Measurements from ENCODE around the gene SMC4.

SMC4 gene

DNA sequence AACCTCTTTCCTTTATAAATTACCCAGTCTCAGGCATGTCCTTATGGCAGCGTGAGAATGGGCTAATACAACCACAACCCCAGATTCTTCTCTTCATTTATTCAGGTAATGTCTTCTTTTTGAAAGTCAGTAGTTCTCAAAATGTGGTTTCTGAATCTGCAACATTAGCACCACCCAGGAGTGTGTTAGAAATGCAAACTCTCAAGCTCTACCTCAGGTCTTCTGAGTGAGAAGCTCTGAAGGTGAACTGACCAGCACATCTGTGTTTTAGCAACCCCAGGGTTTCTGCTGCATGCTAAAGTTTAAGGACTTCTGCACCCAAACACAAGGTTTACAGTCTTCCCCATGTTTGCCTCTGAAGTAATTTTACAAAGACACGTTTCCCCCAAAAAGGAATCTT is 72.4 kb downstream of the SMC4 start:
- Histone ChIP-seq H3K4me3 (ENCODE audit: low read length) (no peak overlapping the region), H3K79me2 (ENCODE audit: low read length) (no peaks in the 10 kb centered on the region), H3K27ac (ENCODE audit: low read length) (no peak overlapping the region), H4K20me1 (ENCODE audit: insufficient read depth, low read length) (no peaks in the 10 kb centered on the region), H3K9me3 (ENCODE audit: insufficient read depth, low read length) (0 out of 2 replicates have a peak, but pooled peaks cover 8% of the 10 kb centered on the region), H3K4me2 (ENCODE audit: low read length) (no peak overlapping the region), H3K9ac (ENCODE audit: low read length) (no peak overlapping the region), H2AFZ (ENCODE audit: low read depth, low read length) (no peak overlapping the region), H3K36me3 (replicated peaks; ENCODE audit: low read depth, low read length) (no peaks in the 10 kb centered on the region), H3K27me3 (ENCODE audit: low read depth, low read length) (no peaks in the 10 kb centered on the region), H3K4me1 (ENCODE audit: low read length) (no peaks in the 10 kb centered on the region)
- no peak for TF ChIP-seq EZH2phosphoT487 (IDR thresholded peaks at IDR 0.05; ENCODE audit: low read depth)
- TF ChIP-seq, protein P1, sequence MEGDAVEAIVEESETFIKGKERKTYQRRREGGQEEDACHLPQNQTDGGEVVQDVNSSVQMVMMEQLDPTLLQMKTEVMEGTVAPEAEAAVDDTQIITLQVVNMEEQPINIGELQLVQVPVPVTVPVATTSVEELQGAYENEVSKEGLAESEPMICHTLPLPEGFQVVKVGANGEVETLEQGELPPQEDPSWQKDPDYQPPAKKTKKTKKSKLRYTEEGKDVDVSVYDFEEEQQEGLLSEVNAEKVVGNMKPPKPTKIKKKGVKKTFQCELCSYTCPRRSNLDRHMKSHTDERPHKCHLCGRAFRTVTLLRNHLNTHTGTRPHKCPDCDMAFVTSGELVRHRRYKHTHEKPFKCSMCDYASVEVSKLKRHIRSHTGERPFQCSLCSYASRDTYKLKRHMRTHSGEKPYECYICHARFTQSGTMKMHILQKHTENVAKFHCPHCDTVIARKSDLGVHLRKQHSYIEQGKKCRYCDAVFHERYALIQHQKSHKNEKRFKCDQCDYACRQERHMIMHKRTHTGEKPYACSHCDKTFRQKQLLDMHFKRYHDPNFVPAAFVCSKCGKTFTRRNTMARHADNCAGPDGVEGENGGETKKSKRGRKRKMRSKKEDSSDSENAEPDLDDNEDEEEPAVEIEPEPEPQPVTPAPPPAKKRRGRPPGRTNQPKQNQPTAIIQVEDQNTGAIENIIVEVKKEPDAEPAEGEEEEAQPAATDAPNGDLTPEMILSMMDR (IDR thresholded peaks at IDR 0.05; ENCODE audit: low read depth, low read length) = no peak

DNA sequence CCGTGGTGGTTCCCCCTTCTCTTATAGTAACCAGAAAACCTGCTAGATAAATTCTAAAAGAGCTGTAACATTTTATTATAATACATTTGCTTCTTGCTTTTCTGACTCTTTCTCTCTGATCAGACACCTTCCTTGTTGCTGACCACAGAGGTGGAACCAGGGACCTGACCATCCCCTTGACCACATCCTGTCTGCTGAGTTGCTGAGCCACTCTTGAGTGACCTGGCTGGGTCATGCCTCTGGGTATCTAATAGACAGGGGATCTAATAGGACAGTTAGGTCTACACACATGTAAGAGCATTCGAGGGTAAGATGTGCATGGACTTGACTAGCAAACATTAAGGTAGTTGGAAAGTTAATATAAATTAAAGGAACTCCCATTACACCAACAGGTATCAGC is 72.9 kb downstream of the SMC4 start:
- H3K4me3 ChIP-seq (ENCODE audit: low read length) = no peak overlapping the region

DNA sequence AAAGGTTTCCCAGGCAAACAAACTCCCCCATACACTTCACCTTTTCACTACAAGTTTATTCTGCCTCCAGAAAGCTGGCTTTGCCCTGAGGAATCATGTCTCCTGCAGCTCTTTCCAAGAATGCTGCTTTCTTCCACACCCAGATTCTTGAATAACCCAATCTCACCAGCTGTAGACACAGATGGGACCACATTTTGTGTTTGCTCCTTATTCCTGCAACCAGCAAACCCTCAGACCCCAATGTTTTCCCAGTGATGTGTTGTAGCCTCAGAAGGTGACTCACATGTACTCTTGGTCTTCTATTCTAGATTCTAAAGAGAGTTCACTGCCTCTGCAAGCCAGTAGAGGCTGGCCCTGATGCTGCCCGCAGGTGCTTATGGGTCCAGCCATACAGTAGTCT is 73.8 kb downstream of the SMC4 start:
- H3K9me3 ChIP-seq (ENCODE audit: insufficient read depth, low read length) = 0 out of 2 replicates have a peak, but pooled peaks cover 8% of the 10 kb centered on the region
- TF ChIP-seq, protein P1 (IDR thresholded peaks at IDR 0.05; ENCODE audit: low read depth, low read length) = no peak
- no peak for TF ChIP-seq EZH2phosphoT487 (IDR thresholded peaks at IDR 0.05; ENCODE audit: low read depth)
- H3K4me1 ChIP-seq (ENCODE audit: low read length) = no peaks in the 10 kb centered on the region
- no peak overlapping the region for H3K9ac ChIP-seq (ENCODE audit: low read length)
- no peaks in the 10 kb centered on the region for H4K20me1 ChIP-seq (ENCODE audit: insufficient read depth, low read length)
- H3K27ac ChIP-seq (ENCODE audit: low read length) = no peak overlapping the region
- H3K27me3 ChIP-seq (ENCODE audit: low read depth, low read length) = no peaks in the 10 kb centered on the region
- H2AFZ ChIP-seq (ENCODE audit: low read depth, low read length) = no peak overlapping the region
- no peak overlapping the region for H3K4me2 ChIP-seq (ENCODE audit: low read length)
- no peaks in the 10 kb centered on the region for H3K79me2 ChIP-seq (ENCODE audit: low read length)
- no peak overlapping the region for H3K4me3 ChIP-seq (ENCODE audit: low read length)
- no peaks in the 10 kb centered on the region for H3K36me3 ChIP-seq (replicated peaks; ENCODE audit: low read depth, low read length)

More for the DNA sequence above, 72.9 kb downstream of the SMC4 start:
- TF ChIP-seq, protein P1 (IDR thresholded peaks at IDR 0.05; ENCODE audit: low read depth, low read length) = no peak
- TF ChIP-seq EZH2phosphoT487 (IDR thresholded peaks at IDR 0.05; ENCODE audit: low read depth) = no peak
- H3K4me2 ChIP-seq (ENCODE audit: low read length) = no peak overlapping the region
- no peak overlapping the region for H3K27ac ChIP-seq (ENCODE audit: low read length)
- no peaks in the 10 kb centered on the region for H3K4me1 ChIP-seq (ENCODE audit: low read length)
- no peaks in the 10 kb centered on the region for H3K79me2 ChIP-seq (ENCODE audit: low read length)
- no peak overlapping the region for H2AFZ ChIP-seq (ENCODE audit: low read depth, low read length)
- no peak overlapping the region for H3K9ac ChIP-seq (ENCODE audit: low read length)
- H4K20me1 ChIP-seq (ENCODE audit: insufficient read depth, low read length) = no peaks in the 10 kb centered on the region
- no peaks in the 10 kb centered on the region for H3K27me3 ChIP-seq (ENCODE audit: low read depth, low read length)
- 0 out of 2 replicates have a peak, but pooled peaks cover 8% of the 10 kb centered on the region for H3K9me3 ChIP-seq (ENCODE audit: insufficient read depth, low read length)
- no peaks in the 10 kb centered on the region for H3K36me3 ChIP-seq (replicated peaks; ENCODE audit: low read depth, low read length)

- TF ChIP-seq, protein P1 (IDR thresholded peaks at IDR 0.05; ENCODE audit: low read depth, low read length) = no peak
- TF ChIP-seq EZH2phosphoT487 (IDR thresholded peaks at IDR 0.05; ENCODE audit: low read depth) = no peak
- no peak overlapping the region for H3K4me2 ChIP-seq (ENCODE audit: low read length)
- H3K27ac ChIP-seq (ENCODE audit: low read length) = no peak overlapping the region
These were observed 74.5 kb downstream of the SMC4 start for GRCh38 chr3:160473978-160474377.

More at GRCh38 chr3:160473978-160474377, 74.5 kb downstream of the SMC4 start:
- Histone ChIP-seq H3K79me2 (ENCODE audit: low read length) (no peaks in the 10 kb centered on the region), H3K9me3 (ENCODE audit: insufficient read depth, low read length) (0 out of 2 replicates have a peak, but pooled peaks cover 8% of the 10 kb centered on the region), H3K4me3 (ENCODE audit: low read length) (no peak overlapping the region), H3K27me3 (ENCODE audit: low read depth, low read length) (no peaks in the 10 kb centered on the region), H3K36me3 (replicated peaks; ENCODE audit: low read depth, low read length) (no peaks in the 10 kb centered on the region), H3K4me1 (ENCODE audit: low read length) (no peaks in the 10 kb centered on the region), H4K20me1 (ENCODE audit: insufficient read depth, low read length) (no peaks in the 10 kb centered on the region), H2AFZ (ENCODE audit: low read depth, low read length) (no peak overlapping the region), H3K9ac (ENCODE audit: low read length) (no peak overlapping the region)

Measured in OCI-LY3 (cell line).